Esophagus squamous epithelium (tissue), 5 donors: ENCODE results near the gene POC1A. TPM values are rescaled to one million over a fixed set of nuclear protein-coding genes. Genes with fewer than 3 reads are reported as not detected.

ENCODE experiments used
- DNase-seq: peaks from one replicate; lab custom pipeline; 2025; lab: John Stamatoyannopoulos, UW
- H3K27ac ChIP-seq, 4 donors: fragments of 200-600 bp; sonication (generic); one replicate each; pipeline ENCODE4 v1.5.1; 2016 to 2019; ENCODE audit warnings: mild to moderate bottlenecking in 1 of 4
- H3K27me3 ChIP-seq, 4 donors: fragments of 200-600 bp; sonication (generic); 1 replicate in 3 of 4; 2 replicates in 1 of 4; pipeline versions ENCODE4 v1.5.1 to v1.6.0; 2017 to 2021; ENCODE audit warnings: antibody characterized with exemption in 1 of 4
- H3K36me3 ChIP-seq, 3 donors: fragments of 200-600 bp; sonication (generic); one replicate each; pipeline ENCODE4 v1.5.1; 2016 to 2019
- H3K4me1 ChIP-seq, 3 donors: fragments of 200-600 bp; sonication (generic); one replicate each; pipeline ENCODE4 v1.5.1; 2017 to 2019
- H3K4me3 ChIP-seq, 4 donors: fragments of 200-600 bp; sonication (generic); 1 replicate in 3 of 4; 2 replicates in 1 of 4; pipeline ENCODE4 v1.5.1; 2016 to 2019; ENCODE audit warnings: mild to moderate bottlenecking in 2 of 4, moderate library complexity in 1 of 4
- H3K9me3 ChIP-seq, 3 donors: fragments of 200-600 bp; sonication (generic); one replicate each; pipeline ENCODE4 v1.5.1; 2016 to 2019
- CTCF ChIP-seq, 6 experiments: fragments of 450-650 bp in 4 of 6; fragments of 200-600 bp in 2 of 6; sonication (generic) in 2 of 6; IDR thresholded peaks; one replicate each; pipeline ENCODE4 v1.5.1; 2016 to 2019; ENCODE audit warnings: antibody characterized with exemption in 6 of 6, mild to moderate bottlenecking in 4 of 6, moderate library complexity in 4 of 6
- POLR2A ChIP-seq, 4 donors: fragments of 450-650 bp; IDR thresholded peaks; one replicate each; pipeline ENCODE4 v1.6.1; 2017; ENCODE audit warnings: antibody characterized with exemption in 4 of 4, mild to moderate bottlenecking in 4 of 4, moderate library complexity in 3 of 4
- WGBS, 2 donors: methylation state at CpG; one replicate each; pipeline ENCODE4 v1.1.5; 2018; 5-methylcytosine and 5-hydroxymethylcytosine counted together
- intact Hi-C: fragments of 100-400 bp; cut with DNase I; formaldehyde crosslinking; loops from one replicate; pipeline ENCODE4 v1.15.0; 2022
- total RNA-seq, 4 donors: library from RNA; depleted of rRNA; stranded (reverse); fragments of >200 nt; gene quantifications; one replicate each; pipeline ENCODE4 v1.1.0, GENCODE V29; 2016
- donor health status: DM: yes; HTN: yes; CAD: no.

The POC1A gene
- total RNA-seq, 4 donors from 2014 or later, result 2.7 to 10.3 (median 4.8) TPM

DNA sequence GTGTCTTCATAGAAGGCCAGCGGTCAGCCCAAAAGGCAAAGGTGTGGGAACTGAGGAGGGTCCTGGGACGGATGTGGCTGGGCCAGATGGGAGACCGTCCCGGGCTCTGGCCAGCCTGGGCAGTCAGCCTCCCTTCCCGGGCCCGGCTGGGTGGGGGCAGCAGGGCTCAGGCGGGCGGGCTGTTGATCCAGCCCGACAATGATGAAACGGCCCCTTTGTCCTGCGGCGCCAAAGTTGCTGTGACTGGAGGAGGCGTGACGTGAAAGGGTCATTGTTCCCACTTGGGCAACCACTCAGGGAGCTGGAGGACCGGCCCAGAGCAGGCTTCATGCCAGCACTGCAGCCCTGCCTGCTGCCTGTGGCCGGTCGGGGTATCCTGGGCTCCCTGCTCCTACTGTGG is 114.4 kb downstream of the POC1A start:
- DNase-seq, result no peak
- Histone ChIP-seq H3K4me3 (peak overlapping the region in 1 of 4 donors; percentile 8), H3K36me3 (no peaks in the 10 kb centered on the region), H3K9me3 (no peaks in the 10 kb centered on the region), H3K27ac (peak overlapping the region in 3 of 4 donors; percentile 54 to 57 (median 56)), H3K27me3 (no peaks in the 10 kb centered on the region), H3K4me1 (peaks cover 21 to 74% (median 35%) of the 10 kb centered on the region in 3 donors)
- intact Hi-C loops, result no loop called here
- TF ChIP-seq POLR2A (IDR thresholded peaks at IDR 0.05) (no peak), CTCF (IDR thresholded peaks at IDR 0.05) (no peak)
- 50 to 70% methylated on average over 2 to 6 of the region's 17 CpGs for WGBS, 2 donors

GRCh38 chr3:52039426-52039825 is 114.8 kb downstream of the POC1A start:
- 60 to 69% methylated on average over 2 to 3 of the region's 4 CpGs for WGBS, 2 donors
- no peak for DNase-seq
- H3K27ac ChIP-seq, result peak overlapping the region in 3 of 4 donors; percentile 54 to 57 (median 56)
- peaks cover 20 to 70% (median 33%) of the 10 kb centered on the region in 3 donors for H3K4me1 ChIP-seq
- H3K27me3 ChIP-seq, result no peaks in the 10 kb centered on the region
- TF ChIP-seq CTCF (IDR thresholded peaks at IDR 0.05) (no peak), POLR2A (IDR thresholded peaks at IDR 0.05) (no peak)
- H3K36me3 ChIP-seq, result no peaks in the 10 kb centered on the region
- intact Hi-C loops, result no loop called here
- H3K9me3 ChIP-seq, result no peaks in the 10 kb centered on the region
- no peak overlapping the region for H3K4me3 ChIP-seq

- intact Hi-C loops, result no loop called here
- Histone ChIP-seq H3K4me3 (no peak overlapping the region), H3K9me3 (no peaks in the 10 kb centered on the region), H3K27ac (peak overlapping the region in 1 of 4 donors; percentile 31), H3K36me3 (no peaks in the 10 kb centered on the region), H3K27me3 (no peaks in the 10 kb centered on the region), H3K4me1 (peaks cover 20 to 63% (median 36%) of the 10 kb centered on the region in 3 donors)
- no peak for TF ChIP-seq POLR2A (IDR thresholded peaks at IDR 0.05)
- TF ChIP-seq CTCF (IDR thresholded peaks at IDR 0.05), result no peak
- WGBS, 2 donors, result 77% methylated on average over 6 of the region's 6 CpGs; no CpG with 5 or more reads in 1 of the 2 donors
- no peak for DNase-seq
These were observed 116.0 kb downstream of the POC1A start for GRCh38 chr3:52038227-52038626.

- no peak for DNase-seq
- H3K9me3 ChIP-seq, result no peaks in the 10 kb centered on the region
- peaks cover 20 to 69% (median 45%) of the 10 kb centered on the region in 3 donors for H3K4me1 ChIP-seq
- H3K27me3 ChIP-seq, result no peaks in the 10 kb centered on the region
- intact Hi-C loops, result no loop called here
- H3K4me3 ChIP-seq, result no peak overlapping the region
- no peak for TF ChIP-seq CTCF (IDR thresholded peaks at IDR 0.05)
- TF ChIP-seq POLR2A (IDR thresholded peaks at IDR 0.05), result no peak
- H3K27ac ChIP-seq, result no peak overlapping the region
- no peaks in the 10 kb centered on the region for H3K36me3 ChIP-seq
- 80 to 100% methylated on average over 1 of the region's 4 CpGs for WGBS, 2 donors
These were observed 116.9 kb downstream of the POC1A start for GRCh38 chr3:52037291-52037690.

DNA sequence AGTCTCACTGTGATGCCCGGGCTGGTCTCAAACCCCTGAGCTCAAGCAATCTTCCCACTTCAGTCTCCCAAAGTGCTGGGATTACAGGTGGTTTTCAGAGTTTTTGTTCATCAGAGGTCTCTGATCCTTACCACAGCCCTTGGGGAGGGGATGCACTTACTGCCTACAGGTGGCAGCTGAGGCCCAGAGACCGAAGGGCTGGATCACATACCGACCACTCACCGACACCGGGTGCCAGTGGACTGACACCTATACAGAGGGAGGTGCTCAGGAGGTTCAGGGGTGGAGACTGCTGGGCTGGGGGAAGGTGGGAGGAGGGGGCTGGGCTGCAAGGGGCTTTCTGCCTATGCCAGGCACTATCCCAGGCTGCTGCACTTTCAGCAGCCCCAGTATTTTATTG is 117.4 kb downstream of the POC1A start:
- WGBS, 2 donors, result 41 to 67% methylated on average over 3 to 5 of the region's 5 CpGs
- no peak overlapping the region for H3K27ac ChIP-seq
- H3K36me3 ChIP-seq, result no peaks in the 10 kb centered on the region
- intact Hi-C loops, result no loop called here
- peaks cover 20 to 72% (median 45%) of the 10 kb centered on the region in 3 donors for H3K4me1 ChIP-seq
- H3K27me3 ChIP-seq, result no peaks in the 10 kb centered on the region
- H3K9me3 ChIP-seq, result no peaks in the 10 kb centered on the region
- no peak for TF ChIP-seq POLR2A (IDR thresholded peaks at IDR 0.05)
- no peak for TF ChIP-seq CTCF (IDR thresholded peaks at IDR 0.05)
- DNase-seq, result no peak
- no peak overlapping the region for H3K4me3 ChIP-seq
